Measurements from ENCODE around the gene C2orf49.

C2orf49 gene

GRCh38 chr2:105337122-105338019, at the start of gene C2orf49:
Gene C2orf49, plus strand, starts transcription at chr2:105337540. Its CDS starts 48 bp downstream, at chr2:105337588.
- DNase-seq (ENCODE audit: low spot score): peak; percentile 95

GRCh38 chr2:105287692-105288091, 49.6 kb upstream of the C2orf49 start:
- DNase-seq (ENCODE audit: low spot score): peak; percentile 58

GRCh38 chr2:105288133-105288532, 49.2 kb upstream of the C2orf49 start:
- no peak for DNase-seq (ENCODE audit: low spot score)

- no peak for DNase-seq (ENCODE audit: low spot score)
These were observed 46.2 kb upstream of the C2orf49 start for GRCh38 chr2:105290981-105291660.

- DNase-seq (ENCODE audit: low spot score): no peak
These were observed 45.4 kb upstream of the C2orf49 start for GRCh38 chr2:105291981-105292380.

- no peak for DNase-seq (ENCODE audit: low spot score)
These were observed 43.3 kb upstream of the C2orf49 start for GRCh38 chr2:105294046-105294445.

- DNase-seq (ENCODE audit: low spot score): peak; percentile 75
These were observed 42.4 kb upstream of the C2orf49 start for GRCh38 chr2:105294844-105295481.

- DNase-seq (ENCODE audit: low spot score): no peak
These were observed 41.2 kb upstream of the C2orf49 start for GRCh38 chr2:105296017-105296611.

- no peak for DNase-seq (ENCODE audit: low spot score)
These were observed 40.1 kb upstream of the C2orf49 start for GRCh38 chr2:105297216-105297615.

GRCh38 chr2:105298017-105298416, 39.3 kb upstream of the C2orf49 start:
- DNase-seq (ENCODE audit: low spot score): no peak

GRCh38 chr2:105299290-105299689, 38.0 kb upstream of the C2orf49 start:
- peak; percentile 49 for DNase-seq (ENCODE audit: low spot score)

GRCh38 chr2:105301646-105302045, 35.7 kb upstream of the C2orf49 start:
- no peak for DNase-seq (ENCODE audit: low spot score)

- no peak for DNase-seq (ENCODE audit: low spot score)
These were observed 30.2 kb upstream of the C2orf49 start for GRCh38 chr2:105307146-105307545.

GRCh38 chr2:105307550-105307949, 29.8 kb upstream of the C2orf49 start:
- DNase-seq (ENCODE audit: low spot score): no peak

GRCh38 chr2:105307962-105308361, 29.4 kb upstream of the C2orf49 start:
- no peak for DNase-seq (ENCODE audit: low spot score)

GRCh38 chr2:105308382-105309146, 28.8 kb upstream of the C2orf49 start:
- DNase-seq (ENCODE audit: low spot score): no peak

GRCh38 chr2:105309147-105309545, 28.2 kb upstream of the C2orf49 start:
- DNase-seq (ENCODE audit: low spot score): no peak

- DNase-seq (ENCODE audit: low spot score): no peak
These were observed 23.5 kb upstream of the C2orf49 start for GRCh38 chr2:105313877-105314276.

- no peak for DNase-seq (ENCODE audit: low spot score)
These were observed 22.0 kb upstream of the C2orf49 start for GRCh38 chr2:105315314-105315713.

GRCh38 chr2:105317937-105318336, 19.4 kb upstream of the C2orf49 start:
- DNase-seq (ENCODE audit: low spot score): no peak

- no peak for DNase-seq (ENCODE audit: low spot score)
These were observed 16.6 kb upstream of the C2orf49 start for GRCh38 chr2:105320651-105321215.
